Measurements from ENCODE around the gene PIP4K2A. TPM values are rescaled to one million over a fixed set of nuclear protein-coding genes. Genes with fewer than 3 reads are reported as not detected.
A peak's percentile ranks its signal among the peaks of the same experiment; 100 is the strongest.

Gene PIP4K2A
- total and polyA plus RNA-seq, 4 donors = 7.3 to 42.2 (median 27.6) TPM

- DNase-seq (peak in 1 of 3 donors; percentile 42), ATAC-seq (ENCODE audit: insufficient read depth, low FRiP score) (no peak)
- H3K4me3 ChIP-seq = no peak overlapping the region
- no peaks in the 10 kb centered on the region for H3K9me3 ChIP-seq (ENCODE audit: control insufficient read depth in 4 of 4, insufficient read depth in 3 of 4, low read length in 3 of 4)
- peaks cover 0 to 8% (median 2%) of the 10 kb centered on the region in 4 donors for H3K36me3 ChIP-seq (ENCODE audit: control insufficient read depth in 4 of 4, insufficient read depth in 4 of 4, low read length in 4 of 4)
- H3K27ac ChIP-seq (ENCODE audit: low read depth in 1 of 2, low read length in 1 of 2) = no peak overlapping the region
- no peak for TF ChIP-seq CTCF (IDR thresholded peaks at IDR 0.05; ENCODE audit: control extremely low read depth, extremely low read depth)
- H3K9ac ChIP-seq (ENCODE audit: insufficient read depth in 1 of 2, low read length in 2 of 2) = no peak overlapping the region
- no peaks in the 10 kb centered on the region for H3K27me3 ChIP-seq (ENCODE audit: control insufficient read depth in 3 of 3, insufficient read depth in 3 of 3, low read length in 2 of 3)
- H3K4me1 ChIP-seq (ENCODE audit: control insufficient read depth in 5 of 5, insufficient read depth in 5 of 5, low read length in 5 of 5) = peaks cover 0 to 12% (median 0%) of the 10 kb centered on the region in 5 donors
- 80 to 89% methylated on average over 3 of the region's 3 CpGs for WGBS, 2 donors
These were observed 120.7 kb downstream of the PIP4K2A start for GRCh38 chr10:22593636-22594198.

DNA sequence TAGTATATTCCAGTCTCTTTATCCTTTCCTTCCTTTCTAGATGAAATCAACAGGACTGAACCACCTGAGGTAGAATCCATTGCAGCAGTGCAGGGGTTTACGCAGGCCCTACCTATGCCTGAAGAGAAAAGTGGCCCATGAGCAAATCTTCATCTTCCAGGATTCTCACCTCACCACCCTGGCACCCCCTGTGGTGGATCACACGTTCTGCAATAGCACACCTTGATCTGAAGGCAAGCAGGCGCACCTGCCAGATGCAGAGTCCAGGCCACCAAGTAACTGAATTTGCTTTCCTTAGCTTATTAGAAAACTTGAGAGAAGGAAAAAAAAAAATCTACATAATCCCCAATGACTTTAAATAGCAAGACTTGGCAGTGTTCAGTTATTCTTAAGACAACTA, 121.4 kb downstream of the PIP4K2A start:
- TF ChIP-seq CTCF (IDR thresholded peaks at IDR 0.05; ENCODE audit: control extremely low read depth, extremely low read depth) = no peak
- WGBS, 2 donors = 96% methylated on average over 3 of the region's 3 CpGs
- no peak overlapping the region for H3K27ac ChIP-seq (ENCODE audit: low read depth in 1 of 2, low read length in 1 of 2)
- no peak overlapping the region for H3K4me3 ChIP-seq
- no peaks in the 10 kb centered on the region for H3K9me3 ChIP-seq (ENCODE audit: control insufficient read depth in 4 of 4, insufficient read depth in 3 of 4, low read length in 3 of 4)
- no peak for ATAC-seq (ENCODE audit: insufficient read depth, low FRiP score)
- no peaks in the 10 kb centered on the region for H3K27me3 ChIP-seq (ENCODE audit: control insufficient read depth in 3 of 3, insufficient read depth in 3 of 3, low read length in 2 of 3)
- H3K9ac ChIP-seq (ENCODE audit: insufficient read depth in 1 of 2, low read length in 2 of 2) = no peak overlapping the region
- DNase-seq = no peak
- peaks cover 0 to 8% (median 2%) of the 10 kb centered on the region in 4 donors for H3K36me3 ChIP-seq (ENCODE audit: control insufficient read depth in 4 of 4, insufficient read depth in 4 of 4, low read length in 4 of 4)
- peaks cover 0 to 12% (median 0%) of the 10 kb centered on the region in 5 donors for H3K4me1 ChIP-seq (ENCODE audit: control insufficient read depth in 5 of 5, insufficient read depth in 5 of 5, low read length in 5 of 5)

DNA sequence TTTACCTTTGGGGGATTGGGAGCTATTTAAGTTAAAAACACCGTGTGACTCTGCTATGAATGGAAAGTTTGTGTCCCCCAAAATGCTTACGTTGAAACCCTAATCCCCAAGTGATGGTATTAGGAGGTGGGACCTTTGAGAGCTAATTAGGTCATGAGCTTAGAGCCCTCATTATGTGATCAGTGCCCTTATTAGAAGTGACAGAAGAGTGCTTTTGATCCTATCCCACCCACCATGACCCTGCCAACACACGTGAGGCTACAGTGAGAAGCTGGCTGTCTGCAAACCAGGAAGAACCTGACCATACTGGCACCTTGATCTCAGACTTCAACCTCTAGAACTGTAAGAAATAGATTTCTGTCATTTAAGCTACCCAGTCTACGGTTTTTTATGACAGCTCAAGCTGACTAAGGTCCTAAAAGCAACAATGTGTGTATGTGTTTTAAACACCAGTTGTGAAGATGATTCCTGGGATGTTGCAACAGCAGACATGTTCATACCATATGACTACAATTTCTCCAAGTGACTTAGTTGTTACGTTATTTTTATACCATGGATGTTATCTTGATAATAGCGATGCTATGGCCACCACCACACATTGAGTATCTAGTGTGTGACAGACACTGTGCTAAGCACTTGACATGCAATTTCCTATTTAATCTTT, 124.4 kb downstream of the PIP4K2A start:
- TF ChIP-seq CTCF (IDR thresholded peaks at IDR 0.05; ENCODE audit: control extremely low read depth, extremely low read depth) = no peak
- 81 to 86% methylated on average over 6 of the region's 6 CpGs for WGBS, 2 donors
- ATAC-seq (ENCODE audit: insufficient read depth, low FRiP score) (no peak), DNase-seq (no peak)
- Histone ChIP-seq H3K27me3 (ENCODE audit: control insufficient read depth in 3 of 3, insufficient read depth in 3 of 3, low read length in 2 of 3) (no peaks in the 10 kb centered on the region), H3K36me3 (ENCODE audit: control insufficient read depth in 4 of 4, insufficient read depth in 4 of 4, low read length in 4 of 4) (peaks cover 0 to 10% (median 4%) of the 10 kb centered on the region in 4 donors), H3K4me1 (ENCODE audit: control insufficient read depth in 5 of 5, insufficient read depth in 5 of 5, low read length in 5 of 5) (peaks cover 0 to 6% (median 0%) of the 10 kb centered on the region in 5 donors), H3K9me3 (ENCODE audit: control insufficient read depth in 4 of 4, insufficient read depth in 3 of 4, low read length in 3 of 4) (no peaks in the 10 kb centered on the region), H3K4me3 (no peak overlapping the region), H3K9ac (ENCODE audit: insufficient read depth in 1 of 2, low read length in 2 of 2) (no peak overlapping the region), H3K27ac (ENCODE audit: low read depth in 1 of 2, low read length in 1 of 2) (no peak overlapping the region)

All from lung (tissue), 12 donors.